GM20431 (cell line): ENCODE results near the gene CSRP1.
"Not testable (repeated sequence)": the region's sequence is repeated elsewhere in the genome, so short reads cannot be mapped to it uniquely, and the experiment has no call there.

ENCODE experiments used
- in situ Hi-C: fragments of 300-500 bp; cut with MseI, MboI; formaldehyde crosslinking; loops from one replicate; pipeline ENCODE4 v1.15.0; 2020; ENCODE audit warnings: low sequenced_read_pairs; ENCODE audit not compliant: unreplicated experiment

The CSRP1 gene

DNA sequence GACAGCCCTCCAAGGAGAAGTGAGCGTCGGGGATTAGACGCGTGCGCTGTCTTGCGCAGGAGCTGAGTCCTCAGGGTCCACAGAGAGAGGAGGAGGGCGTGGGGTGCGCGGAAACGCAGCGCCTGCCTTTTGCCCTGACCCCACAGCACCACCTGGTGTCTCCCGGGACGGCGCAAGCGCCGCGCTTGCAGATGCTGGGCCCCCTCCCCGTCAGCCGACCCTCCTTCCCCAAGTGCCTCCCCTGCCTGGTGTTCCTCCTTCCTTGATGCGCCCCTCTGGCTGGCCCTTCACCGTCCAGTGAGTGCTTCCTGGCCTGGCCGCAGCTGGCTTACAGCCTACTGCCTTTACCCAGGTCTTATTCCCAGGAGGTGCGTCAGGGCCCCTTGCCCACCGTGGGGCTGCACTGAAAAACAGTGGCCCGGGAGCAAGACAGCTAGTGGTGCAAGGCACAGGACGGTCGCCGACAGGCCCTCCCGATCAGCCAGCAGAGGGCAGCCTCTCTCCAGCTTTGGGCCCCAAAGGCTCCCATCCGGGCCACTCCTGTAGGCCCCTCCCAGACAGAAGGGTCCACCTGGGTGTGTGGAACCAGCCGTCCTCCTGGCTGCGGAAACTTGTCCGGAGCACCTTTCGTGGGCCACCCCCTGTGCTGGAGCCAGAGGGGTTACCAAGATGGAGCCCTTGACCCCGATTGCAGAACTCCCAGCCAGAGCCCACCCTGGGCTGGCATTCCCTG, 25.0 kb downstream of the CSRP1 start:
- in situ Hi-C loops, result no loop called here

DNA sequence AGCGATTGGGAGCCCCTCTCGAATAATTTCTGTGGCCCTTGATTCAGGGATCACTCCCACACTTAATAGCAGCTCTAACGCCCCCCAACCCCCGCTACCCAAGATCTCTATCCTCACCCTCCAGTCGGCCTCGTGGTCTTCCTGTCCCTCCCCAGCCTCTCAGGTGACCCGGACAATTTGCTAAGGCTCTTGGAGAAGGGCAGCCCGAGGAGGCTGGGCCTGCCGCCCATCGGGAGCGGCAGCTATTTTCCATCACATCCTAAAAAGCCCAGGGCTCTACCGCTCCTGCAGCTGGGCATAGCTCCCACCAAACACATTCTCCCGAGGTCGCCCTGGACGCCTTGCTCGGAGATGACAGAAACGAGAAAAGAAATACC, 25.9 kb downstream of the CSRP1 start:
- in situ Hi-C loops, result no loop called here

- in situ Hi-C loops, result no loop called here
Measured at GRCh38 chr1:201480231-201481003, 26.5 kb downstream of the CSRP1 start.

DNA sequence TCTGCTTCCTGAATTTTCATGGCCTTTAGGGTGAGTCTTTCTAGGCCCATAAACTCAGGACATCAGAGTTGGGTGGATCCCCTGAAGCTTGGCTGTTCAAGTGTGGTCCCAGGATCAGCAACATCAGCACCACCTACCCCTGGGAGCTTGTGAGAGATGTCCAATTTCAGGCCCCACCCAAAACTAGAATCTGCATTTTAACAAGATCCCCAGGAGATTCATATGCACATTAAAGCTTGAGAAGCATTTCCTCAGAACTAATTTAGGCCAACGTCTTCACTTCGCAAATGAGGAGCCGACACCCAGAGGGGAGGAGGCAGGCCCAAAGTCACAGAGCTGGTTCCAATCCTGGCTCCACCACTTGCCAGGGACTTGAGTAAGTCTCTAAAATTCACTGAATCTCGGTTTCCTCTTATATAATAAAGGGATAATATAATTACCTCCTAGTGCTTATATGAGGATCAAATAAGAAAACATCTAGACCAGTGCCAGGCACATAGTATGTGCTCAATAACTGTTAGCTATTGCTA, 27.7 kb downstream of the CSRP1 start:
- in situ Hi-C loops, result no loop called here

DNA sequence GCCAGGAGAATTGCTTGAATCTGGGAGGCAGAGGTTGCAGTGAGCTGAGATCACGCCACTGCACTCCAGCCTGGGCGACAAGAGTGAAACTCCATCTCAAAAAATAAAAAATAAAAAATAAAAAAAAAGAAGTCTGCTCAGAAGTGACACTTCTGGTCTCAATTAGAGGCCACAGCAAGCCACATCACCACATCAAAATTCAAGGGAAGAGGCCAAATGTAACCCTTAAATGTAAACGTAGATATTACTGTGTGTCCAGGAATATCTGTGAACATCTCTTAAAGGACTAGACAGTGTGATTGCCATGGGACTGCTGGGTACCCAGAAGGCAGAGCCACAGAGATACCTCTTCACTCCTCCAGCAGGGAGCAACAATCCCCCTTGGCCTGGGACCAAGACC, 28.3 kb downstream of the CSRP1 start:
- in situ Hi-C loops, result not testable (repeated sequence)

DNA sequence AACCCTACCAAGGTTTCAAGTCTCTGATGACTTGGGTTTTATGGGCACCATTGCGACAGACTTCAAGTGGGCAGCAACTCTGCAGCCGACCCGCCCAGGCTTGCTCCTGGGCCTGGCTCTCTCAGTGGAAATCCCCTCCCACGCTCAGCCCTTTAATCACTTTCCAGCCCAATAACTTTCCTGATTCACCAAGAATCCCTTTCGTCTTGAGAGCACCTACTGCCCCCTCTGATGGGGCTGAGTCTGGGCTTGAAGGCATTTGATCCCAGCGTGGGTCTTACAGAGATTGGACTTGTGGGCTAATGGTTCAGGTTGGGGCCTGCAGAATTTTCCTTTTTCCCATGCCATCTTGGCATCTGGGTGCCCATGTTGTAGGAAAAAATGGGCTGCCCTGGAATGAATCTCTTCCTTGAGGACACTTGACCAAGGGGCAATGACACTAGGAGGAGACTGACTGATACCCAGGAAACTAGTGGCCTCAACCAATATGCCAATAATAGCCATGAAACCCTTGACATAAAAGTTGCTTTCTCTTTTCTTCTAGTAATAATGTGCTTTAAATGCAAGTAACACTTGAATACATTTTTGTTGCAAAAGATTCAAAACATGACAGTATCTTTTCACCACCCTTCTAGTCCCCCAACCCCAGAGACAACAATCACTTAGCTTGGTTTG, 30.1 kb downstream of the CSRP1 start:
- in situ Hi-C loops, result no loop called here

DNA sequence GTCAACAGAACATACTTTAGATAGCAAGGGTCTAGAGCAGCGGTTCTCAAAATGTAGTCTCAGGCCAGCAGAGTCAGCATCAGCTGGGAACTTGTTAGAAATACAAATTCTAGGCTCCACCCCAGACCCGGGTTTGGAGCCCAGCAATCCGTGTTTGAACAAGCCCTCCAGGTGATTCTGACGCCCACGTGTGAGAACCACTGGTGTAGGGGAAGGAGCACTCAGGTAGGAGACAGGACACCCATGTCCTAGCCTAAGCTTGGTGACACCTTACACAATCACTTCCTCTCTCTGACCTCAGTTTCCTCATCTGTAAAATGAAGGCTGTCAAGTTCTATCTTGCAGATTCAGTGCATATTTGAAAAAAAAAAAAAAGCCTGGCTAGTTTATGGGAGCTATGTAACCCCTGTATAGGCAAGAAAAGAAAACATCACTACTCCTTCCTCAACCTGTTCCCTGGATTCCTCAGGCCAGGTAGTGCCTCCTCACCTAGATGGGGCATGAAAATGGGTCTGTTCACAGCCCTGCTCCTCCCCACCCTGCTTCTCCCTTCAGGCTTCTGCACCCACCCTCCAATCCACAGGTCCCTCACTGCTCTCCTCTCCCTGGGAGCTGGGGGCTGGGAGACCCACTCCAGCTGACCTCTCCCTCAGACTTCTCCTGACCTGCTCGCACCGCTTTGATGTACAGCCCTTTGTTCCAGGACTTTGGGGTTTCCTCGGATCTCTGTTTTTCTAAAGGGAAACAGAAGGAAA, 30.8 kb downstream of the CSRP1 start:
- in situ Hi-C loops, result no loop called here

- in situ Hi-C loops, result no loop called here
Measured at GRCh38 chr1:201475130-201475529, 31.8 kb downstream of the CSRP1 start.

DNA sequence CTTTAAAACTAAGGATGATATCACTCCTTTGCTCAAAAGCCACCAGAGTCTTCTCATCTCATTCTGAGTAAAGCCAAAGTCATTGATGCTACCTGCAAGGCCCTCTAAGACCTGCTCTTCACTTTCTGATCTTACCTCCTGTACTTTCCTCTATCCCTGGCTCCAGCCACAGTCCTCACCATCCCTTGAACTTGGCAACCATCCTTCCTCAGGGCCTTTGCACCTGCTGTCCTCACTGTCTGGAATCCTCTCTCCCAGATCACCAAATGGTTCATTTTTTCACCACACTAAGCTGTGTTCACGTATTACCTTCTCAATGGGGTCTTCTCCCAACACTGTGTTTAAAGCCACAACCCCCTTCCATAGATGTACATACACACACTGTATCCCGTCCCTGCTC, 33.6 kb downstream of the CSRP1 start:
- in situ Hi-C loops, result no loop called here

DNA sequence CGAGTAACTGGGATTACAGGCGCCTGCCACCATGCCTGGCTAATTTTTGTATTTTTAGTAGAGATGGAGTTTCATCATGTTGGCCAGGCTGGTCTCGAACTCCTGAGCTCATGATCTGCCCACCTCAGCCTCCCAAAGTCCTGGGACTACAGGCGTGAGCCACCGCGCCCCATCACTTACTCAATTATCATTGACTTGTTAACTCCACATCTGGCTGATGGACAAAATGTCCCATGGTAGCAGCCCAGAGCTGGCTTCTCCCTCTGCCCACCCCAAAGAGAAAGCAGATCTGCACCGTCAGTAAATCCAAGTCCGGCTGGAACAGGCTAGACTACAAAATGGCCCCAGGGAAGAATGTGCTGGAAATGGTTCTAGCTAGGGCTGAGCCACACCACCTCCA, 34.6 kb downstream of the CSRP1 start:
- in situ Hi-C loops, result not testable (repeated sequence)

- in situ Hi-C loops, result no loop called here
Measured at GRCh38 chr1:201471772-201472171, 35.2 kb downstream of the CSRP1 start.

DNA sequence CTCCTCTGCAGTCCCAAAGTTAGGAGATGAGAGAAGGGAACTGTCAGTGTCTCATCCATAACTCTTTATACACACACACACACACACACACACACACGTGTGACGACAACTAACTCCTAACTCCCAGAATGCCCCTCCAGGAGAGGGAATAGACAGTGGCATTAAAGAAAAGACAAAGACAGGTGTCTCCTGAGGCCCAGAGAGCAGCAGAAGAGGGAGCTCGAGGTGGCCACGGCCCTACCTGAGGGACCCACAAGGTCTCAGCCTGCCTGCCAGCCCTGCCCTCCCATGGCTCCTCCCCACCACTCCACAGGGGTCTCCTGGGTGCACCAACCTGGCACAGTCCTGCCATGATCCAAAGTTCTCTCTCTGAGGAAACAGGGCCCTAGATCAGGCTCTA, 36.3 kb downstream of the CSRP1 start:
- in situ Hi-C loops, result no loop called here

- in situ Hi-C loops, result no loop called here
Measured at GRCh38 chr1:201469645-201470074, 37.3 kb downstream of the CSRP1 start.

- in situ Hi-C loops, result no loop called here
Measured at GRCh38 chr1:201468844-201469644, 37.9 kb downstream of the CSRP1 start, which contains the start of gene PHLDA3. PHLDA3 (minus strand) TSS chr1:201469188; CDS start chr1:201468786, 402 bp downstream.

GRCh38 chr1:201468501-201468843, 38.5 kb downstream of the CSRP1 start:
- in situ Hi-C loops, result no loop called here

- in situ Hi-C loops, result no loop called here
Measured at GRCh38 chr1:201466492-201466891, 40.4 kb downstream of the CSRP1 start.

GRCh38 chr1:201465698-201466290, 41.1 kb downstream of the CSRP1 start:
- in situ Hi-C loops, result no loop called here

DNA sequence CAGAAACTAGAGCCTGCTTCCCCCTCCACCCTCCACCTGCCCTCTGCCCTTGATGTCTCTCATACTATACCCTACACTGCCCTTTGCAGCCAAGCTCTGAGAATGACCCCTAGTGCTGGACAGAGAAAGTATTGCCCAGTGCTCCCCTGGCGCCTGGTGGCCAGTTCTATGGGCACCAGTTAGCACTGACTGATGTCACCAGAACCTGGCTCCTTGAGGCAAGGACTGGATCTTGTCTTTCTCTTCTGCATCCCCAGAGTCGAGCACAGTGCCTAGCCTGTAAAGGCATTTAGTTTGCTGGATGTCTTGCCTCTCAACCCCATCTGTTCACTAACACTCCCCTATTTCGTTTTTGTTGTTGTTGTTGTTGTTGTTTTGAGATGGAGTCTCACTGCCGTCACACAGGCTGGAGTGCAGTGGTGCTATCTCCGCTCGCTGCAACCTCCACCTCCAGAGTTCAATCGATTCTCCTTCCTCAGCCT, 43.8 kb downstream of the CSRP1 start:
- in situ Hi-C loops, result no loop called here
